Hippocampal formation (tissue), 2 donors: ENCODE measurements around the gene MST1.
A peak's percentile ranks its signal among the peaks of the same experiment; 100 is the strongest.

Source experiments
- DNase-seq, 2 donors: peaks; one replicate each; lab custom pipeline; 2025; lab: John Stamatoyannopoulos, UW

Gene MST1

DNA sequence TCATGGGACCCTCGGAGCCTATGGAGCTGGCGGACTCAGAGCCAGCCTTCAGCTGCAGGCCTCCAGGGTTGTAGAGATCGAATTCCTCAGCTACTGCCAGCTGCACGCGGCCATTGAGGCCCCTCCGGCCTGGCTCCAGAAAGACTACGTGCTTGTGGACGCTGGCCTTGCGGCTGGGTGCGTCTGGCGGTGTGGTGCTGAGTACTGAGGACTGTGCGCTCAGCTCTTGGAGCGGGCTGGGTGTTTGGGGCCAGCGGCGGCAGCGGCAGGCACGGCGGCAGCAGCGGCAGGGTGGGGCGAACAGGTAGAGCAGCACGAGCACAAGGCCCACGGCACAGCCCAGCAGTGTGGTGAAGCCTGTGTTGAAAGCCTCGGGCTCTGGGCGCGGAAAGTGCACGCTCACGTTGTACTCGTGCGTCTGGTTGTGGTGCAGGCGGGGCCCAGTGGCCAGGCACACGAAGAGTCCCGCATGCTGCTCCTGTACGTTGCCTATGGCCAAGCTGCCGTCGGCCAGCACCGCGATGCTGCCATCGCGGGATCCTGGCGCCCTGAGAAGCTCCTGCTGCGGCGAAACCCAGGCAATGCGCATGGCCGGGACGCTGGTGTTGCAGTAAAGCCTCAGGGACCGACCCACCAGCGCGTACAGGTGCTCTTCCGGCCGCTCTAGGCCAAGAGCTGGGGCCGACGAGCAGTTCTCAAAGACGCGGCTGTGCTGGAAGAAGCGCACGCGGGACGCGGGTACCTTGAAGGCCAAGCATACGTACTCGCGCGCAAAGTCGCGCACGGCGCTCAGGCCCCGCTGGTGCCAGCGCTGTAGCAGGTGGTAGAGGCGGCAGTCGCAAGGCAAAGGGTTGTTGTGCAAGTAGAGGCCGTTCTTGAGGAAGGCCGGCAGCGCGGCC lies 28.9 kb upstream of the MST1 start:
- no peak for DNase-seq

DNA sequence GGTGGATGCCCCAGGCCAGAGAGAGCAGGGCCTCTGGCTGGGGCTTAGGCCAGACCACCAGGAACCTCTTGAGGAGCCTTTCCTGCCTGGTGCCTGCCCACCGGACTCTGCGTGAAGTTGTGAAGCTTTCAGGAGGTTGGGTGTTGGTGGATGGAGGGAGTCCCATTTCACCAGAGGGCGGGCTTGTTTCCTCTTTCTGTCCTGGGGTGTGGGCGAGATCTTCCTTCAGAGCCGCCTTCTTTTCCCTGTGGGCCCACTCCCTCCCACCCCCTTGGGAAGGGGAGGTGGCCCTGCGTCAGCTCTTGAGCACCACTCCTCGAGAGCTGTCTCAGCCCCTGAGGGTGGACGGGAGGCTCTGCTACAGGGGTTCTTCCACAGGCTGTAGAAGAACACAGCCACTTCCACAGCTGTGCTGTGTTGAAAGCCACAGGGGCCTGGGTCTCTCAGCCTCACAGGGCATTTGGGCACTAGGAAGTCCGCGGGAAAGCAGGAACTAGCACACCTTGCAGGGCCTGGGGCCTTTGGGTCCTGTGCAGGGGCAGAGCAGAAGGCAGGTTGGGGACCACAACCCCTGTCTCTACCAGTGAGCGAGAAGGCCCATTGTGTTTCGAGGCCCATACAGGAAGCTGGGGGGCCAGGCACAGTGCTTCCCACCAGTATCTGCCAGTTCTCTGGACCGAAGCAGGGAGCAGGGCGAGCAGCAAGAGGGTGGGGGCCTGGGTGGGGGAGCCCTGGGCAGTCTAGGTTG lies 28.1 kb upstream of the MST1 start:
- no peak for DNase-seq

DNA sequence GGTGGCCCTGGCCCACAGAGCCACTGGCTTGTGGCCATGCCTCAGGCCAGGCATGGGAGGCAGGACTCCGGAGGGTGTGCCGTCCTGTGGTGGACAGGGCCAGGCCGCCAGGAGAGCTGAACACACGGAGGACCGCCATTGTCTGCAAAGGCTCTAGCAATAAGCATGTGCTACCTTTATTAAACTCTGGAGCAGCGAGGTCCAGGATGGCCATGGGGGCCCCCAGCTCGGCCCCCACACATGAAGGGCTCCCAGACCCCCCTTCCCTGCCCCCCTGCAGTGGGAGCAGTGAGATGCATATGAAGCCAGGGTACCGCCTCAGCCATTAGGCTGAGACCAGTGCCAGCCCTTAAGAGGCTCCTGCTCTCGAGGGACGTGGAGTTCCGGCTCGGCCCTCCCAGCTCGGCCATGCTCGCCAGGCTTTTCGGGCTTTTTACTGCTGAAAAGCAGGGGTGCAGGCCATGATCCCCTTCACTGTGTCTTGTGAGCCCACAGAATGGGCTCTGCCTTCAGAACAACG lies 27.5 kb upstream of the MST1 start:
- no peak for DNase-seq

DNA sequence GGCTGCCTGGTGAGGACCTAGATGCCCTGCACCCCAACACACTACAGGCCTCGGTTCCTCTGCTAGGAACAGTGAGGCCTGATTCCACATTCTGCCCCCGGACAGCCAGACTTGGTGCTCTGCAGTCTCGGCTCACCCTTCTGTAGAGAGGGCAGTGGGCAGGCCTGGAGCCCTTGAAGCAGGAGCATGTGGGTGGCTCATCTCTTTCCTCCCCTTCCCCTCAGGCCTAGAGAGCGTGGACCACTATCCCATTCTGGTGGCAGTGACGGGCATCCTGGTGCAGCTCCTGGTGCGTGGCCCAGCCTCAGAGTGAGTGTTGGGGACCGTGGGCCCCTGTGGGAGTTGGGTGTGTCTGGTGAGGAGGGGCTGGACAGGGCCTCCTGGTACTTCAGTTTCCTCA lies 26.9 kb upstream of the MST1 start:
- DNase-seq: no peak

DNA sequence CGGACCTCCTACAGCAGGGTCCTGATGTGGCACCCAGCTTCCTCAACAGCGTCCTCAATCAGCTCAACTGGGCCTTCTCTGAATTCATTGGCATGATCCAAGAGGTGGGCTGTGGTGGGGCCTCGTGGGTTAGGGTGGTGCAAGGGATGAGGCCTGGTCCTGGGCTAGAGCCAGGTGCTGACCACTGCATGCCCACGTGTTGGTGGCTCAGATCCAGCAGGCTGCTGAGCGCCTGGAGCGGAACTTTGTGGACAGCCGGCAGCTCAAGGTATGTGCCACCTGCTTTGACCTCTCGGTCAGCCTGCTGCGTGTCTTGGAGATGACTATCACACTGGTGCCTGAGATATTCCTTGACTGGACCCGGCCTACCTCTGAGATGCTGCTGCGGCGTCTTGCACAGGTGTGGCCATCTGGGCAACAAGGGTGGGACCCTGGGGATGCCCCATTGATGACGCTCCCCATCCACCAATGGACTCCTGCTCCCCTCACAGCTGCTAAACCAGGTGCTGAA lies 26.4 kb upstream of the MST1 start:
- no peak for DNase-seq

DNA sequence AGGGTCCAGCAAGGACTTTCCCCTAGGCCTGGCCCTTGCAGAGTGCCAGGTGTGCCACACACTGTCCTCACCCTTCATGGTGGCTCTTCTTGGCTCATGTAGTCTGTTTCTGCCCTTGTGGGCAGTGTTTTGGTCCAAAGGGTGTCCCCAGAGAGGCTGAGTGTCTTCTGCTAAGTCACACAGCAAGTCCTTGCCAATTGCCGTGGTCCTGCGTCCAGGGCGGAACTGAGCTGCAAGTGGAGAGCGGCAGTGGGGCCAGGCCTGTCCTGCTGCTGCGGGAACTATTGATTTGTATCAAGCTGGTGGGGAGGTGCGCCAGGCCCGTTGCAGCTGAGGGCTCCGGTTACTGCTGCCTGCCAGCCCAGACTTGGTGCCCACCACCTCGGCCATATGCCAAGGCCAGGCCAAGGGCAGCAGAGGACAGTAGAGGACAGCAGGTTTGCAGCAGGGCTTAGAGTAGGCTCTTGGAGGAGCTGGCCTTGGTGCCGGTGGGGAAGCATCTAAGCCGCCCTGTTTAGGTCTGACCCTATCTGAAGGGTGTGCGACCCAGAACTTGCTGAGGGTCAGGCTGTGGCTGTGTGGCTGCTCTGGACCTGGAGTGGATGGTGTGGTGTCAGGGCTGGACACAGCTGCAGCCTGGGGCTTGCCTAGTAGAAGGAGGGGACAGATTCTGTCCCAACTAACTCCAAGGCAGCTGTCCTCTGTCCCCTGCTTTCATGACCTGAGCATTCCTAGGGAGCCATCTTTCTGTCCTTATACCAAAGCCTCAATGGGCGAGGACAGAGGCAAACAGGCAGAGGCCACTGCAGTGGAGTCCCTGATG lies 25.7 kb upstream of the MST1 start:
- no peak for DNase-seq

DNA sequence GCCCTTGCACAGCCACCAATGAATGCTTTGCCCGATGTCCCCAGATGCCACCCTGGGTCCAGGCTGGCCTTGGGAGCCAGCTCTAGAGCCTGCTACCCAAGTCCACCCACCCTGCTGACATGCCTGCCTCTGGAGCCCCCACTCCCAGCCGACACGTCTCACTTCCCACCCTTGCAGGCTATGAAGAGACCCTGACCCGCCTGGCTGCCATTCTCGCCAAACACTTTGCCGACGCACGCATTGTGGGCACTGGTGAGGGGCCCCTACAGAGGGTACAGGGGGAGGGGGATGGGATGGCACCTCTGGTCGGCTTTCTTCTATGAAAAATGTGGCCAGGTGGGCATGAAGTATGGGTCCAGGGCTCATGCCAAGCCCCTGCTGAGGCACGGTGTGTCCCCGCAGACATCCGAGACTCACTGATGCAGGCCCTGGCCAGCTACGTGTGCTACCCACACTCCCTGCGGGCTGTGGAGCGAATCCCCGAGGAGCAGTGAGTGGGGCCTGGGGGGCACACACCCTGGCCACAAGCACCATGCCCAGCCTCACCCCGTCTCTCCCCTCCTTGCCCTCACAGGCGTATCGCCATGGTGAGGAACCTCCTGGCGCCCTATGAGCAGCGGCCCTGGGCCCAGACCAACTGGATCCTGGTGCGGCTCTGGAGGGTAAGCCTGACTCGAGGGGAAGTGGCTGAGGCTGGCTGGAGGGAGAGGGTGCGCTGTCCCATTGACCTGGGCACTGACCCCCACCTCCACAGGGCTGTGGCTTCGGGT lies 24.2 kb upstream of the MST1 start:
- DNase-seq: no peak

DNA sequence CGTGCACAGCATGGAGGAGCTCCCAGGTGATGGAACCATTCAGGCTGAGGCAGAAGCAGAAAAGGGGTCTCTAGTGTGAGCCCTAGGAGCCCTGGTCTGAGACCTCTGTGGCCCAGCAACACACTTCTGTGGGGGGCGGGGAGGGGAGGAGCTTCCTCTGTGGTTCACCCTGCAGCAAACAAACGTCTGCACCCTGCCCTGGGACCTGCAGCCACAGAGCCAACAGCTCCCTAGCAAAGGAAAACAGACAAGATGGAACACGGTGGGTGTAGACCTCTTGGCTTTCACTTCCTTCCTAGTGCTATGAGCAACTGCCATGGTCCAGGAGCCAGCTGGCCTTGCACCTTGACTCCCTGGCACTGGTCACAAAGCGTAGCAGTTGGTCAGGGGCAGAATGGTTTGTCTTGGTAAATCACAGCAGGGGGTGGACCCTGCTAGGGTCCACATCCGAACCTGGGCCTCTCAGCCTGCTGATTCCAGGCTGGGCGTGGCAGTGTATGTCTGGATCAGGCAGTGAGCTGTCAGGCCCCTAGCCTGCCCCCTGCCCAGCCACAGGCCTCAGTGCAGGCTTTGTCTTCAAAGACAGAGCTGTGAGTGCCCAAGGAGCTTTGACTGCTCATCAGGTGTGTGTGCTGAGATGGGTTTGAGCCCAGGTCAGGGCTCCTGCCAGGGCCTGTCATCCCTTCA lies 23.5 kb upstream of the MST1 start:
- DNase-seq: no peak

DNA sequence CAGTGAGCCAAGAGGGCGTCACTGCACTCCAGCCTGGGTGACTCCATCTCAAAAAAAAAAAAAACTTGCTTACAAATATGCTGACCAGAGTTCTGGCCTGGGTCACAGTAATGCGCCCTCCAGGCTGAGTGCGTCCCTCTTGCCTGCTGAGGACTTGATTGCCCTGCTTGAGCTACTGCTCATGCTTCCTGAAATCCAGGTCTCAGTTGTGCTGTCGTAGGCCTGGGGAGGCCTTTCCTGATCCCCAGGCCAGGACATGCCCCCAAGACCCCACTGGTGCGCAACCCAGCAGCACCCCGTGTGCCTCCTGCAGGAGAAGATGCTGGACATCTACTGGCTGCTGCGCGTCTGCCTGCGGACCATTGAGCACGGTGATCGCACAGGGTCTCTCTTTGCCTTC lies 22.9 kb upstream of the MST1 start:
- no peak for DNase-seq

DNA sequence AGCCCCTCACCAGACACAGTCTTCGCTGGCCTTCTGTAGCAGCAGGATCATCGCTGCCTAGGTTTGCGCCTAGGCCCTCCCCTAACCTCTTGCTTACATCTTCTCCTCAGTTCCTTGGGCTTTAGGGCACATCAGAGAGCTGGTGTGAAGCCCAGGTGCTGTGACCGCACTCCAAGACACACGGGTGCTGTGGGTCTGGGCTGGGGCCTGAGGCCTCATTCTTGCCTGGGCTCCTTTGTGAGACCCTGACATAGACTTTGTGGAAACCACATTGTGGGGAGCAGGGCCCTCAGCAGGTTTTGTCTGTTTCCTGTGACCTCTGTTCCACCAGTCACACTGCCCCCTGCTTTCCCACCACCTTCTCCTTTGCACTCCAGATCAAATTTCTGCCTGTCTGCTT lies 22.2 kb upstream of the MST1 start:
- DNase-seq: no peak

DNA sequence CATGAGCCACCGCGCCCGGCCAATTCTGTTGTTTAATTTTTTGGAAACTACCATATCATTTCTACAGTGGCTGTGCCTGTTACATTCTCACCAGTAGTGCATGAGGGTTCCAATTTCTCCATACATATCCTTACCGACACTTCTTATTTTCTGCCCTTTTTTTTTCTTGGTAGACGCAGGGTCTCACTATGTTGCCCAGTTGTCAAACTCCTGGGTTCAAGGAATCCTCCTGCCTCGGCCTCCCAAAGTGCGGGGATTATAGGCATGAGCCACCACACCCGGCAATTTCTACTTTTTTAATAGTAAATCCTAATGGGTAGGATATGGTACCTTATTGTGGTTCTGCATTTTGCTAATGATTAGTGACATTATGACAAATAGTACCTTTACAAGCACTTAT lies 20.6 kb upstream of the MST1 start:
- DNase-seq: no peak

DNA sequence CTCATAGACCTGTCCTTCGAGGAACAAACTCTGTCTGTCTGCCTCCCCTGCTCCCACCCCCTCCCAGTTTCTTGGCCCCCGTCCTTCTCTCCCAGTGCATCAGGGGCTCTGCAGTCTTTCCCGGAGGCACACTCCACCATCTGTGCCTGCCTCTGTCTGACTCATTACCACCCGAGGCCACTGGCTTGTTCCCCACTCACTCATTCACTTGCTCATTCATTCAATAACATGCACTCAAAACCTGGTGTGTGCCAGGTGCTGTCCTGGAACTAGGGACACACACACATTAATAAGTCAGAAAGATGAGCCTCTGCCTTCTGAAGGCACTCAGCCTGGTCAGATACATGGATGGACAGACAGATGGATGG lies 17.8 kb upstream of the MST1 start:
- no peak for DNase-seq

DNA sequence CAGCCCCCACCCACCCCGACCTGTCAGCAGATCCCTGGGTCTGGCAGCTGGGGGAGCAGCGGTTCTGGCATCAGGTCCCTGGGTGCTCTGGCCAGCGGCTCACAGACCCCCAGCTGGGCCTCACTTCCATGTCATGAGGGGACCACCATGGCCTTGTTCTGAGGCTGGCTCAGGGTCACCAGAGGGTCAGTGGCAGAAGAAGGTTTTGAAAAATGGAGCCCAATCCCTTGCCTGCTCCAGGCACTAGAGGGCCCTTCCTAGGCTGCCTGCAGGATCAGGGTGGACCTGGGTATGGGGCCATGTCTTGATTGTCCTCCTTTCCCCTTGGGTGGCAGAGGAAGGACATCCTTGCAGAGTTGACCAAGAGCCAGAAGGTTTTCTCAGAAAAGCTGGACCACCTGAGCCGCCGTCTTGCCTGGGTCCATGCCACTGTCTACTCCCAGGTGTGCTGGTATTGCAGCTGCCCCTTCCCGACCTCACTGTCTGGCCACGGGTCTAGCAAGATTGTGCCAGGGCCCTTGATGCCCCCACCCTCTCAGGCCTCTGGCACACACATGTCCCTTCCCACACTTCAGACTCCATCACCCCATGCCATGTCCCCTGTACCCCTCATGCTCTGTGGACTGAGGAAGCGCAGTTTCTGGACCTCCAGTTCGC lies 17.3 kb upstream of the MST1 start:
- no peak for DNase-seq

DNA sequence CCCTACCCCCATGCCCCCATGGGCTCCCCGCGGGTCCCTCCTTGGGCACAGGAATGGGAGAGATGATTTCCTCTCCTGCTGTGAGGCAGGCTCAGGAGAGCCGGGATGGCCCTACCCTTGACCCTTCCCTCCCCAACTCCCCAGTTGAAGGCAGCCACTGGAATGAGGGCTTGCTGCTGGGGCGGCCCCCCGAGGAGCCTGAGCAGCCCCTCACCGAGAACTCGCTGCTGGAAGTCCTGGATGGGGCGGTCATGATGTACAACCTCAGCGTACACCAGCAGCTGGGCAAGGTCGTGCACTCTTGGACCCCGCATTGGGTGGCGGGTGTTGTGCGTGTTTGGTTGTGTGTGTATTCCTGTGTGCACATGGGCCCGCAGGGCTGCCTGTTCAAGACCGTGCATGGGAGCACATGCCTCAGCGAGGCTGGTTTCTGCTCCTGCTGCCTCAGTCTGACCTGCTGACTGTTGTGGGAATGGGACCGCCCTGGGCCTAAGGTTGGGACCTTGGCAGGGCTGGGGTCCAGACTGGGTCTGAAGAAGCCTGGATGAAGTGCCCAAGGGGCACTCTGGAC lies 16.2 kb upstream of the MST1 start:
- no peak for DNase-seq

DNA sequence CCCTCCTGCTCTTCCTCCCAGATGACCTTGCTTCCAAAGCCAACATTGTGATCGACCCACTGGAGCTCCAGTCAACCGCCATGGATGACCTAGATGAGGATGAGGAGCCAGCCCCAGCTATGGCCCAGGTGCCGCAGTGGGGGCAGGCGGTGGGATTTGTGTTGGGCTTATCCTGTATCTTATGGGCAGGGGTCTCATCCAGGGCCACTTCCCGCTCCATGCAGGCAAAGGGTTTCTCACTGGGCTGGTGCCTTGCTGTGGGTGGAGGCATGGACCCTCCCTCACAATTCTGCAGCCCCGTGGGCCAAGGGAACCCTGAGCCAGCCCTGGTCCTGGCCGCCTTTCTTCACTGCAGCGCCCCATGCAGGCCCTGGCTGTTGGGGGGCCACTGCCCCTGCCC lies 15.4 kb upstream of the MST1 start:
- DNase-seq: no peak

DNA sequence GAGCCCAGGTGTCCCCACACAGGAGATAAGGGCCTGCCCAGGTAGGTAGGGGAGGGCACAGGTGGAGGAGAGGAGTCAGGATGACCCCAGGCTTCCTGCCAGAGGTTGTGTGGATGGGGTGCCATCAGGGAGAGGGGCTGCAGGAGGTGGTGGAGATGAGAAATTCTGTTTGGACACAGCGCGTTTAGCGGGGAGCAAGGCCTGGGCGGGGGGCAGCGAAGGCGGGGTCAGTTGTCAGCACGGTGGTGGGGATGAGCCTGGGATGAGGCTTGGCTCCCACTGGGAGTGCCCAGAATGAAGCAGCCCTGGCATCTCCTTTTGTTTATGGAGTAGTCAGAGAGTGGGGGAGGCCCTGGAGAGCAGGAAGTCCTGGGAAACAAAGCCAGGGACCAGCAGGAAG lies 14.7 kb upstream of the MST1 start:
- DNase-seq: no peak

DNA sequence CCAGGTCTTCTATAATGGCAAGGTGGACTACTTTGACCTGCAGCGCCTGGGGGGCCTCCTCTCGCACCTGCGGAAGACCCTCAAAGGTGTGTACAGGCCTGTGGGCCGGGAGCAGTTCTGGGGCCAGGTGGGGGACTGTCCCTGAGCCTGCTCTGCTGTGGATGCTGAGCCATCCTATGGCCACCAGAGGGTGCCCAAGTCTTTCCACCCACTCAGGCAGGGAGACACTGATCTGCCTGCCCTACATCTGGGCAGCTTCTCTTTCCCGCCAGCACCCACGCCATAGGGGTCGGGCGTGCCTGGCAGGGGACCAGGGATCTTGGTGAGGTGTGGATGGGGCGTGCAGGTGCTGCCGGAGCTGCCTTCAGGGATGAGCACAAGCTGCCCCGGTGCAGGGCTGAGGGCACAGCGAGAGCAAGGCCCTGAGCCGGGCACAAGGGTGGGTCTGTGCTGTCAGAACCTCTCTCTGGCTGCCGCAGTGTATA lies 14.2 kb upstream of the MST1 start:
- DNase-seq: peak in 1 of 2 donors; percentile 31

DNA sequence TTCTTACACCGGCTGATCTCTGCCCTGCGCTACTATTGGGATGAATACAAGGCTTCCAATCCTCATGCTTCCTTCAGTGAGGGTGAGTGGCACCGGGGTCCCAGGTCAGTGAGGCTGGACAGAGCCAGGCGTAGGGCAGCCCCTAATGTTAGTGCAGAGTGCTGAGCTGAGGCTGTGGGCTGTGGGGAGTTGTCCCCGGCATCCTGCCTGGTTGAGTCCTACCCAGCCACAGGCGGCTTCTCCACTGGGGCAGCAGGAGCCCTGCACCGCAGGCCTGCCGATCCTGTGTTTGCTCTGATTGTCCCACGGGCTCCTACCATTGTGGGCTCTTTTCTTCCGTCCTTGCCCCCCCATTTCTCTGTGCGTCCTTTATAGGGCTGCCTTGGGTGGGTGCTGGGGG lies 13.4 kb upstream of the MST1 start:
- no peak for DNase-seq

DNA sequence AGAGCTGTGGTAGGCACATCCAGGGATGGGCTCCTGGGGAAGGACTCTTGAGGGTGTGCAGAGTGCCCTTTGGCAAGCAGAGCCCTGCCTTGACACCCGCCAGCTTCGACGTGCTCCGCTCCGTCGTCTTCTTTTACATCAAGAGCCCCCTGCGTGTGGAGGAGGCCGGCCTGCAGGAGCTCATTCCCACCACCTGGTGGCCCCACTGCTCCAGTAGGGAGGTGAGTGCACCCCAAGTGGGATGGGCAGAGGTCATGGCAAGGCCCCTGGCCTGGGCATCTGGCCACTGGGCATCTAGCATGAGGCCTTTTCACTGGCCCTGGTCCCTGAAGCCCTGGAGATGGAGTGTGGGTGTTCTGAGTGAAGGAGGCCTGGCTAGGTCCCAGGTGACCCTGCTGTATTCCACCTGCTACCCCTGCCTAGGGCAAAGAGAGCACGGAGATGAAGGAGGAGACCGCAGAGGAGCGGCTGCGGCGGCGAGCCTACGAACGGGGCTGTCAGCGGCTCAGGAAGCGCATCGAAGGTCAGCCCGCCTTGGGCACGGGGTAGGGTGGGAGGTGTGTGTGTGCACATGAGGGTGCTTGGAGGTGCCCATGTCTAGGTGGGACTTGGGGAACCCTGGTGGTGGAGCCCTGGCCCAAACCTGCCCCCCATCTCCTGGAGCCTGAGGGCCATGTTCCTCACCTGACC lies 12.3 kb upstream of the MST1 start:
- no peak for DNase-seq
